NCI-H1105 treated with DMSO at 0.1 percent for 48 hours (cell line): Measurements from ENCODE around the gene ELL.
"Not testable (repeated sequence)": the region's sequence is repeated elsewhere in the genome, so short reads cannot be mapped to it uniquely, and the experiment has no call there.

Experiments used
- DNase-seq: peaks from one replicate; lab custom pipeline; 2025; lab: John Stamatoyannopoulos, UW

The ELL gene

GRCh38 chr19:18422530-18423191 is 99.2 kb downstream of the ELL start:
- DNase-seq, result no peak

DNA sequence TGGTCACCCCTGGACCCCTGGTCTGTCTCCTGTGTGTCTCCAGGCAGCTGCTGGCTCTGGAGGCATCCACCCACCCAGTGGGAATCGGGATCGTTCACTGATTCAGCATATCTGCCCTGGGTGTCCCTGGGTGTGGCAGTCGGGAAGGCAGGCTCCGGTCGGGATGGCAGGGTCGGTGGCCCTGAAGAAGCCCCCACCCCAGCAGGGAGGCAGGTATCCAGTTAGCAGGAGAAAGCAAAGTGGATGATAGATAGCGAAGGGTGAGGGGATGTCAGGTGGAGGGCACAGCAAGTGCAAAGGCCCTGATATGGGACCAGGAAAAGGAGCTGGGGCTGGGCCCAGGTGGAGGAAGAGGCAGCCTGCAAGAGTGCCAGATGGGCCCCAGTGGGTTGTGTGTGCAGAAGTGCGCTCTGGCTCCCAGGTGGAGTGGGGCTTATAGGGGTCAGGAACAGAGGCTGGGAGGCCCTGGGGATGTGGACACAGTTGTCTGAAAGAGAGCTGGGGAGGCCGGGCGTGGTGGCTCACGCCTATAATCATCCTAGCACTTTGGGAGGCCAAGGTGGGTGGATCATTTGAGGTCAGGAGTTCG is 100.4 kb downstream of the ELL start:
- no peak for DNase-seq

GRCh38 chr19:18420930-18421329 is 100.9 kb downstream of the ELL start:
- DNase-seq, result no peak

DNA sequence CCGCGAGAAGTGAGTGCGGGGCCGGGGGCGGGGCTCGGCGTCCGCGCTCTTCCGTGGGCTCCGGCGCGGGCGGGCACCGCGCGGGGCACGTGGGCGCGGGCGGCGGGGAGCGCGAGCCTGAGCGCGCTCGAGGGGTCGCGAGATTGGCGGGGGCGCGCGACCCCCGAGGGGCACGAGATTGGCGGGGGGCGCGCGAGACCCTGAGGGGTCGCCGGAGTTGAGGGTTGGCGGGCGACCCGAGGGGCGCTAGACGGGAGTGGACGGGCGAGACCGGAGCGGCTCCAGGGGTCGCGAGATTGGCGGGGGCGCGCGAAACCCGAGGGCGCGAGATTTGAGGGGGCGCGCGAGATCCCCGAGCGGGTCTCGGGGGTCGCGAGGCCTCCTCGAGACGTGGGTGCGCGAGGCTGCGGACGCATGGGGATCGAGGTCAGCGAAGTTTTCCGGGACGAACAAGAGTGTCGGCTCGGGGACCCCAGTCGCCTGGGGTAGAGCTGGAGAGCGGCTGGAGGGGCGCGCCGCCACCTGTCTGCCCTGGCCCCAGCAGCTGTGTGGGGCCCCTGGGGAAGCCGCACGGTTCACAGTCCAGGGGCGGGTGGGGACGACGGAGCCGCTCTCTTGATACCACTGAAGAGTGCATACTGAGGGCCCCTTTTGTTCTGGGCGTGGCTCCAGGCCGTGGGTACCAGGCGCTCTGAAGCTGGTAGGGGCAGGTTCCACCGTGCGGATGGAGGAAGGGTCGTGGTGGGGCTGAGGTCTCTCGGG is 102.0 kb downstream of the ELL start:
- DNase-seq, result no peak

- DNase-seq, result peak; percentile 50
Measured at GRCh38 chr19:18419195-18419698, 102.6 kb downstream of the ELL start, which contains the start of gene SSBP4. TSS of gene SSBP4 (plus strand) at chr19:18419398. CDS start at chr19:18419649, 251 bp downstream.

DNA sequence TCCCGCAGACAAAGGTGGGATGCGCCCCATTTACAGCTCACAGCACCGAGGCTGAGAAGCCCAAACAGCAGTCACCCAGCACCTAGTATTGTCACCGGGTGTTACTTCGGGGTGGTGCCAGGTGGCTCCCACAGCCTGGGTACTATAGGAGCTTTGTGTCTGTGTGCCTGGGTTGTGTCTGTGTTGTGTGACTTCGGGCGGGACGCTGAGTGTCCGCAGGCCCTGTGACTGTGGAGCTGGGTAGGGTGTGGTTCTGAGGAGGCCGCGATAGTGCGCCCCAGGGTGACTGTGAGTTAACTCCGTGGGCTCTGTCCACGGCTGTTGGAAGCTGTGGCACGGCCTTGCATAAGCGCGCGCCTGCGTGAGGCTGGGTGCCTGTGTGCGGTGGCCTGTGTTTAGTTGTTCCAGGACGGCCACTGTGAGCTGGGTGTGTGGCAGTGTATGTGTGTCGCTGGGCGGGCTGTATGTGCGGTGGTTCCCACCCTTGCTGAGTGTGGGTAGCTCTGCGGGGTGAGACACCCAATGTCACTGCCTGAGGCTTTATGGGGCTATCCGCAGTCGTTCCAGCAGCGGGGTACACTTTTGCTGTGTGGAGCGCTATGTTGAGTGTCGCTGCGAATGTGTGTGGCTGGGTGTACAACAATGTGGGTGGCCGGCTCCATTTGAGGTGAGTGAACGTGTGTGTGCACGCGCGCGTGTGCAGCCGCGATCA is 103.2 kb downstream of the ELL start:
- no peak for DNase-seq

DNA sequence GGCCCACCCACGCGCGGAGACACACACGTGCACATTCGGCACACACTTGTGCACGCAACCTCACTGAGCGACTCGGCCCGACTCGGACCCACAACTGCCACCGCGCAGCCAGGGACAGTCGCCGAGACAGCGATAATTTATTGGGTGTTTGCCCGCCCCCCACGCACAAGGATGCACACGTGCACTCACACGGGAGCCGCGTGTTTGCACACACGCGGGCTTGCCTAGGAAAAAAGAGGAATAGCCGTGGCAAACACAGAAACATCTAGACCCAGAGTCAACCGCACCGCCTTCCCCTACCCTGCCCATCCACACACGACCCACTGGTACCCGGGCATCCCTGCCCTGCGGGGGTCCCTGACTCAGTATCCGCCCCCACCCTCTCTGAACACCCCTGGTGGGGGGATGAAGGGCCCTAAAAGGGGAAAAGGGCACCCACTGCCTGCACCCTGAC is 103.8 kb downstream of the ELL start:
- no peak for DNase-seq

DNA sequence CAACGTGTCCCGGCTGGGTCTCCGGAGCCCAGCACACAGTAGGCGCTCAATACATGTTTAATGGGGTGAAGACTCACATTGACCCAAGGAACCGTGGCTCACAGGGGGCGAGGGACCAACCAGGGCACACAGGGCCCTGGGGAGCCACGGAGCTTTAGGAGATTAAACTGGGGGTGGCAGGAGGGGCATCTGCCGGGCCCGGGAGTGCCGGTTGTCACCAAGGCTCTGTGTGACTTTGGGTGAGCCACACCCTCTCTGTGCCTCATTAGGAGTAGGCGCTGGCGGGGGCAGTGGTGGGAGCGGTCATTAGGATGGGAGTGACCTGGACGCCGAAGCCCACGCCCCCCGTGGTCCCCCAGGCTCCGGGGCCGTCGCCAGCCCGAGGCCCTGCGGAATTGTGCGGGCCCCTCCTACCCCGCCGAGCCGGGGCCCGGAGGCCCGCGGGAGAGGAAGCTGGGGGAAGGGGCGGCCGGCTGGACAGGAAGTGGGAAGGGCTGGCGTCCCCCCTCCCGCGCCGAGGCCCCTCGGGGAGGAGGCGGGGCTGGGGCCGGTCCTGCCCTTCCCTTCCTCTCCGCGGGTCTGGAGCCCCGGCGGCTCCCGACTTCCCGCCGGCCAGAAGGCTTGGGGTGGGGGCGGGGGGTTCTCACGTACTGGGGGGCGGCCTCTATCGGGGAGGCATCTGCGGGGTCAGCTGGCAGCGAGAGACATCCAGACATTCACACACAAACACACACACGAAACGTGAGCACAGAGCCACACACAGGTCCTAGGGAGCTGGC is 104.4 kb downstream of the ELL start:
- DNase-seq, result peak; percentile 17

DNA sequence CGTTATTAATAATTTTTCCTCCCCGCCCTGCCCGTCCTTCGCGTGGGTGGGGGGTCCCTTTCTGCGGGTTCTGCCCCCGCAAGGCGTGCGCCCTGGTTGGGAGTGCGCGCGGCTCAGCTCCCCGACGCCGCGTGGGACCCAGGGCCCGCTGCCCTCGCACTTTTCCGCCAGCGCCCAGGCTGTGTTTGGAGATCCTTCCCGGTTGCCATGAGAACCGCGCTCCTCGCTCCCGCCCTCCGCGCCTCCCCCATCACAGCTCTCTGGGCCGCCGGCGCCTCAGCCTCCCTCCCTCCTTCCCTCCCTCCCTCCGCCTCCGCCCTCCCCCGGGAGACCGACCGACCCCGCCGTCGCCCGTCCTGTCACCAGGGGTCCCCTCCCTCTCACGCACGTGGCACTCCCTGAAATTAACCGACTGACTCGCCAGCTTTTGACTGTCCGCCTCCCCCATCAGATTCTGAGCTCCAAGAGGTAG is 105.1 kb downstream of the ELL start:
- peak; percentile 77 for DNase-seq

GRCh38 chr19:18415178-18415867 is 106.5 kb downstream of the ELL start:
- no peak for DNase-seq

- peak; percentile 48 for DNase-seq
Measured at GRCh38 chr19:18414504-18415177, 107.2 kb downstream of the ELL start.

DNA sequence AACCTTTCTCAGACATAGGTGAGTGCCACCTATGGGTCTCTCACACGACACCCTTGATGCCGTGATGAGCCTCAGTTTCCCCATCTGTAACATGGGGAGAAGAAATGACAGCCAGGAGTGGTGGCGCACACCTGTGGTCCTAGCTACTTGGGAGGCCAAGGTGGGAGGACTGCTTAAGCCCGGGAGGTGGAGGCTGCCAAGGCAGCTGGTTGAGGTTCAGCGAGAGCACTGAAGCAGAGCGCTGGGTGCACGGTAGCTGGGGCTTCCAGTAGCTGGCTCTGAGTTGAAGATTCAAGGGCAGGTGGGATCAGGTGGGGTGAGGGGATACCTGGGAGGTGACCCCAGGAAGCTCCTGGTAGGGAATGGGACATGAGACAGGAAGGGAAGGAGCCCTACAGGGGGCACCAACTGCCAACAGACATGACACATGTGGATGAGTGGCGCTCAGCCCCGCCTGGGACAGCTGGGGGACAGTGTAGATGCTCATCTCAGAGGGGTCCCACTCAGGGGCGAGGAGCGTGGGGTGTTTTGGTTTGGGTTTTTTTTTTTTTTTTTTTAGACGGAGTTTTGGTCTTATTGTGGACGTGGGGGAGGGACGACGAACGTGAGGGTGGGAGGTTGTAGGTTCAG is 109.1 kb downstream of the ELL start:
- DNase-seq, result no peak

- no peak for DNase-seq
Measured at GRCh38 chr19:18408053-18408476, 113.8 kb downstream of the ELL start.

DNA sequence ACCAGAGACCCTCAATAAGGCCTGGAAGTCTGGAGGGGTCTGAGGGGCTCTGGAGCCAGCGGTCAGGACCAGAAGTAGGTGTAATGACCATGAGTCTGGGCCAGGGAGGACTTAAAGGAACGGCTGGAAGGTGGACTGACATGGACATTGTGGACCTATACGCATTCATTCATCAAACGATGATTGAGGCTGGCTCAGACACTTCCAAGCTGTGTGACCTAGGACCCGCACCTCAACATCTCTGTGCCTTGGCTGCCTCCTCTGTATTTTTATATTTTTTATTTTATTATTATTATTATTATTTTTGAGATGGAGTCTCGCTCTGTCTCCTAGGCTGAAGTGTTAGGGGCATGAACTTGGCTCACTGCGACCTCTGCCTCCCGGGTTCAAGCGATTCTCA is 115.1 kb downstream of the ELL start:
- no peak for DNase-seq

- not testable (repeated sequence) for DNase-seq
Measured at GRCh38 chr19:18405754-18406153, 116.1 kb downstream of the ELL start.

DNA sequence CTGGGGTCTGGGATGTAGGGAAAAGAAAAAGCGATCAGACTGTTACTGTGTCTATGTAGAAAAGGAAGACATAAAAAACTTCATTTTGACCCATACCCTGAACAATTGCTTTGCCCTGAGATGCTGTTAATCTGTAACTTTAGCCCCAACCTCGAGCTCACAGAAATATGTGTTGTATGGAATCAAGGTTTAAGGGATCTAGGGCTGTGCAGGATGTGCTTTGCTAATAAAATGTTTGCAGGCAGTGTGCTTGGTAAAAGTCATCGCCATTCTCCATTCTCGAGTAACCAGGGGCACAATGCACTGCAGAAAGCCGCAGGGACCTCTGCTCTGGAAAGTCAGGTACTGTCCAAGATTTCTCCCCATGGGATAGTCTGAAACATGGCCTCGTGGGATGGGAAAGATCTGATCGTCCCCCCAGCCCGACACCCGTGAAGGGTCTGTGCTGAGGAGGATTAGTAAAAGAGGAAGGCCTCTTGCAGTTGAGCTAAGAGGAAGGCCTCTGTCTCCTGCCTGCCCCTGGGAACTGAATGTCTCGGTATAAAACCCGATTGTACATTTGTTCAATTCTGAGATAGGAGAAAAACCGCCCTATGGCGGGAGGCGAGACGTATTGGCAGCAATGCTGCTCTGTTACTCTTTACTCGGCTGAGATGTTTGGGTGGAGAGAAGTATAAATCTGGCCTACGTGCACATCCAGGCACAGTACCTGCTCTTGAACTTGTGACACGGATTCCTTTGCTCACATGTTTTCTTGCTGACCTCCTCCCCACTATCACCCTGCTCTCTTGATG is 119.2 kb downstream of the ELL start:
- not testable (repeated sequence) for DNase-seq

- no peak for DNase-seq
Measured at GRCh38 chr19:18401580-18402112, 120.2 kb downstream of the ELL start.

- DNase-seq, result peak; percentile 25
Measured at GRCh38 chr19:18399008-18399407, 122.9 kb downstream of the ELL start.
